ENCODE measurements around the gene ITGA1. TPM values are rescaled to one million over a fixed set of nuclear protein-coding genes. Genes with fewer than 3 reads are reported as not detected.
"Not testable (repeated sequence)": the region's sequence is repeated elsewhere in the genome, so short reads cannot be mapped to it uniquely, and the experiment has no call there.

ITGA1 gene
- total and polyA plus RNA-seq, 5 donors from 2014 or later: 0.37 TPM; not detected in 4

DNA sequence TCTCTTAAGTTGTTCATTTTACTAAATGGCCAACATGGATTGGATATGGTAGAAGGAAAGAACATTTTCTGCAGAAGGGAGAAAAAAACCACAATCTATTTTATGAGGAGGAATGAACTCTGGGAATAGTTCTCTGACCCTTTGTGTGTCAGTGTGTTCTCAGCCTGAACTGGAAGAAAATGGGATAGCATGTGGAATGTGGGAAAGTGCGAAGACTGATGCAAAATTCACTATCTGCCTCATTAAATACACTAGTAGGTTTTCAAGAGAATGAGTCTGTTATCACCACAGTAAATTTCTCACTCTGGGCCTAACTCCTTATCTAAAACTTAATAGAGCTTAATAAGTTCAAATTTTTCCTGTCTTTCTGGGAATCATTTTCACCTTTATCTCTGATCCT lies 22.7 kb downstream of the ITGA1 start:
- no peaks in the 10 kb centered on the region for H3K9me3 Mint-ChIP-seq
- H3K36me3 ChIP-seq (ENCODE audit: control insufficient read depth, insufficient read depth, low read length): no peaks in the 10 kb centered on the region
- H3K27ac ChIP-seq (ENCODE audit: insufficient read depth, low read length, poor library complexity, severe bottlenecking): no peak overlapping the region
- no peak overlapping the region for H3K27ac Mint-ChIP-seq
- H3K27me3 ChIP-seq (ENCODE audit: control insufficient read depth, insufficient read depth, low read length): peaks cover 3% of the 10 kb centered on the region
- peak overlapping the region in 1 of 4 donors; percentile 38 for H3K4me3 Mint-ChIP-seq
- no peaks in the 10 kb centered on the region for H3K36me3 Mint-ChIP-seq
- no peaks in the 10 kb centered on the region for H3K9me3 ChIP-seq (ENCODE audit: control insufficient read depth in 2 of 2, low read length in 2 of 2)
- H3K4me3 ChIP-seq (ENCODE audit: low read depth, low read length): no peak overlapping the region
- peaks cover 0 to 5% (median 2%) of the 10 kb centered on the region in 4 donors for H3K4me1 Mint-ChIP-seq
- H3K27me3 Mint-ChIP-seq: peaks cover 4% of the 10 kb centered on the region
- ATAC-seq (ENCODE audit: low read depth in 2 of 2): no peak
- no peak for DNase-seq
- H3K4me1 ChIP-seq (ENCODE audit: control insufficient read depth, insufficient read depth, low read length, poor library complexity, severe bottlenecking): no peaks in the 10 kb centered on the region

GRCh38 chr5:52811067-52811749 lies 23.5 kb downstream of the ITGA1 start:
- H3K36me3 ChIP-seq (ENCODE audit: control insufficient read depth, insufficient read depth, low read length): no peaks in the 10 kb centered on the region
- Mint-ChIP-seq H3K36me3 (no peaks in the 10 kb centered on the region), H3K4me1 (peaks cover 0 to under 1% (median 0%) of the 10 kb centered on the region in 4 donors), H3K9me3 (no peaks in the 10 kb centered on the region), H3K27ac (peak overlapping the region in 1 of 3 donors; percentile 40), H3K4me3 (no peak overlapping the region), H3K27me3 (peaks cover 4% of the 10 kb centered on the region)
- H3K27ac ChIP-seq (ENCODE audit: insufficient read depth, low read length, poor library complexity, severe bottlenecking): no peak overlapping the region
- no peaks in the 10 kb centered on the region for H3K9me3 ChIP-seq (ENCODE audit: control insufficient read depth in 2 of 2, low read length in 2 of 2)
- H3K27me3 ChIP-seq (ENCODE audit: control insufficient read depth, insufficient read depth, low read length): peaks cover 3% of the 10 kb centered on the region
- H3K4me1 ChIP-seq (ENCODE audit: control insufficient read depth, insufficient read depth, low read length, poor library complexity, severe bottlenecking): no peaks in the 10 kb centered on the region
- no peak for DNase-seq
- no peak overlapping the region for H3K4me3 ChIP-seq (ENCODE audit: low read depth, low read length)
- no peak for ATAC-seq (ENCODE audit: low read depth in 2 of 2)

- Mint-ChIP-seq H3K36me3 (no peaks in the 10 kb centered on the region), H3K9me3 (peaks cover 0 to 2% (median 0%) of the 10 kb centered on the region in 7 donors), H3K4me3 (no peak overlapping the region), H3K4me1 (no peaks in the 10 kb centered on the region), H3K27ac (no peak overlapping the region), H3K27me3 (peaks cover 7% of the 10 kb centered on the region)
- Histone ChIP-seq H3K9me3 (ENCODE audit: control insufficient read depth in 2 of 2, low read length in 2 of 2) (no peaks in the 10 kb centered on the region), H3K4me1 (ENCODE audit: control insufficient read depth, insufficient read depth, low read length, poor library complexity, severe bottlenecking) (no peaks in the 10 kb centered on the region), H3K36me3 (ENCODE audit: control insufficient read depth, insufficient read depth, low read length) (no peaks in the 10 kb centered on the region), H3K27me3 (ENCODE audit: control insufficient read depth, insufficient read depth, low read length) (peaks cover 7% of the 10 kb centered on the region), H3K27ac (ENCODE audit: insufficient read depth, low read length, poor library complexity, severe bottlenecking) (no peak overlapping the region), H3K4me3 (ENCODE audit: low read depth, low read length) (no peak overlapping the region)
- ATAC-seq (ENCODE audit: low read depth in 2 of 2) (no peak), DNase-seq (no peak)
These were observed 26.8 kb downstream of the ITGA1 start for GRCh38 chr5:52814352-52815148.

- DNase-seq (no peak), ATAC-seq (ENCODE audit: low read depth in 2 of 2) (no peak)
- H3K4me3 ChIP-seq (ENCODE audit: low read depth, low read length): no peak overlapping the region
- Mint-ChIP-seq H3K4me3 (no peak overlapping the region), H3K36me3 (no peaks in the 10 kb centered on the region), H3K27me3 (peaks cover 7% of the 10 kb centered on the region), H3K9me3 (peaks cover 0 to 2% (median 0%) of the 10 kb centered on the region in 7 donors), H3K27ac (no peak overlapping the region), H3K4me1 (no peaks in the 10 kb centered on the region)
- no peaks in the 10 kb centered on the region for H3K4me1 ChIP-seq (ENCODE audit: control insufficient read depth, insufficient read depth, low read length, poor library complexity, severe bottlenecking)
- no peaks in the 10 kb centered on the region for H3K36me3 ChIP-seq (ENCODE audit: control insufficient read depth, insufficient read depth, low read length)
- H3K27ac ChIP-seq (ENCODE audit: insufficient read depth, low read length, poor library complexity, severe bottlenecking): no peak overlapping the region
- H3K27me3 ChIP-seq (ENCODE audit: control insufficient read depth, insufficient read depth, low read length): peaks cover 7% of the 10 kb centered on the region
- no peaks in the 10 kb centered on the region for H3K9me3 ChIP-seq (ENCODE audit: control insufficient read depth in 2 of 2, low read length in 2 of 2)
These were observed 30.1 kb downstream of the ITGA1 start for GRCh38 chr5:52817818-52818217.

- DNase-seq: no peak
- Histone ChIP-seq H3K4me1 (ENCODE audit: control insufficient read depth, insufficient read depth, low read length, poor library complexity, severe bottlenecking) (no peaks in the 10 kb centered on the region), H3K9me3 (ENCODE audit: control insufficient read depth in 2 of 2, low read length in 2 of 2) (no peaks in the 10 kb centered on the region), H3K27me3 (ENCODE audit: control insufficient read depth, insufficient read depth, low read length) (peaks cover 6% of the 10 kb centered on the region), H3K36me3 (ENCODE audit: control insufficient read depth, insufficient read depth, low read length) (no peaks in the 10 kb centered on the region), H3K27ac (ENCODE audit: insufficient read depth, low read length, poor library complexity, severe bottlenecking) (no peak overlapping the region), H3K4me3 (ENCODE audit: low read depth, low read length) (no peak overlapping the region)
- ATAC-seq (ENCODE audit: low read depth in 2 of 2): no peak
- Mint-ChIP-seq H3K4me3 (no peak overlapping the region), H3K27me3 (peaks cover 7% of the 10 kb centered on the region), H3K9me3 (peaks cover 0 to 2% (median 0%) of the 10 kb centered on the region in 7 donors), H3K4me1 (no peaks in the 10 kb centered on the region), H3K36me3 (no peaks in the 10 kb centered on the region), H3K27ac (no peak overlapping the region)
These were observed 30.6 kb downstream of the ITGA1 start for GRCh38 chr5:52818360-52818759.

- not testable (repeated sequence) for H3K4me3 Mint-ChIP-seq; H3K4me3 ChIP-seq (ENCODE audit: low read depth, low read length); H3K9me3 ChIP-seq (ENCODE audit: control insufficient read depth in 2 of 2, low read length in 2 of 2); DNase-seq; H3K27me3 Mint-ChIP-seq; H3K4me1 ChIP-seq (ENCODE audit: control insufficient read depth, insufficient read depth, low read length, poor library complexity, severe bottlenecking); H3K36me3 Mint-ChIP-seq; H3K9me3 Mint-ChIP-seq; ATAC-seq (ENCODE audit: low read depth in 2 of 2); H3K27ac ChIP-seq (ENCODE audit: insufficient read depth, low read length, poor library complexity, severe bottlenecking); H3K27me3 ChIP-seq (ENCODE audit: control insufficient read depth, insufficient read depth, low read length); H3K36me3 ChIP-seq (ENCODE audit: control insufficient read depth, insufficient read depth, low read length); H3K4me1 Mint-ChIP-seq; H3K27ac Mint-ChIP-seq
These were observed 31.1 kb downstream of the ITGA1 start for GRCh38 chr5:52818807-52819206.

GRCh38 chr5:52821901-52822300 lies 34.2 kb downstream of the ITGA1 start:
- peaks cover 3% of the 10 kb centered on the region for H3K27me3 ChIP-seq (ENCODE audit: control insufficient read depth, insufficient read depth, low read length)
- no peaks in the 10 kb centered on the region for H3K4me1 Mint-ChIP-seq
- H3K9me3 ChIP-seq (ENCODE audit: control insufficient read depth in 2 of 2, low read length in 2 of 2): no peaks in the 10 kb centered on the region
- H3K4me1 ChIP-seq (ENCODE audit: control insufficient read depth, insufficient read depth, low read length, poor library complexity, severe bottlenecking): no peaks in the 10 kb centered on the region
- H3K36me3 Mint-ChIP-seq: no peaks in the 10 kb centered on the region
- H3K27ac ChIP-seq (ENCODE audit: insufficient read depth, low read length, poor library complexity, severe bottlenecking): no peak overlapping the region
- H3K4me3 Mint-ChIP-seq: no peak overlapping the region
- no peaks in the 10 kb centered on the region for H3K36me3 ChIP-seq (ENCODE audit: control insufficient read depth, insufficient read depth, low read length)
- no peak overlapping the region for H3K27ac Mint-ChIP-seq
- no peak overlapping the region for H3K4me3 ChIP-seq (ENCODE audit: low read depth, low read length)
- peaks cover 4% of the 10 kb centered on the region for H3K27me3 Mint-ChIP-seq
- ATAC-seq (ENCODE audit: low read depth in 2 of 2) (no peak), DNase-seq (no peak)
- peaks cover 0 to 2% (median 0%) of the 10 kb centered on the region in 7 donors for H3K9me3 Mint-ChIP-seq
